Neuronal stem cell (in vitro differentiated cells): ENCODE data around the gene HCN1.

Source experiments
- DNase-seq: peaks from one replicate; pipeline ENCODE4 v3.0.0-alpha.2; 2013; ENCODE audit warnings: low spot score
- H2AFZ ChIP-seq: one replicate; pipeline ENCODE4 v1.6.1; 2013; ENCODE audit warnings: mild to moderate bottlenecking, low read length, inconsistent platforms
- H2AK5ac ChIP-seq: 2 replicates; pipeline ENCODE4 v1.6.1; 2013; ENCODE audit warnings: low read depth, mild to moderate bottlenecking, inconsistent platforms, low read length, moderate library complexity, mixed read lengths
- H2BK120ac ChIP-seq: 2 replicates; pipeline ENCODE4 v1.6.1; 2013; ENCODE audit warnings: low read depth, mild to moderate bottlenecking, inconsistent platforms, low read length, moderate library complexity, mixed read lengths
- H2BK12ac ChIP-seq: one replicate; pipeline ENCODE4 v1.6.1; 2013; ENCODE audit warnings: low read length, inconsistent platforms
- H2BK15ac ChIP-seq: 2 replicates; pipeline ENCODE4 v1.6.1; 2013; ENCODE audit warnings: mild to moderate bottlenecking, low read length, inconsistent platforms, mixed read lengths
- H2BK5ac ChIP-seq: one replicate; pipeline ENCODE4 v1.6.1; 2013; ENCODE audit warnings: inconsistent platforms, mild to moderate bottlenecking, low read length, moderate library complexity
- H3K14ac ChIP-seq: one replicate; pipeline ENCODE4 v1.6.1; 2013; ENCODE audit warnings: low read length, inconsistent platforms
- H3K18ac ChIP-seq: 2 replicates; pipeline ENCODE4 v1.6.1; 2013; ENCODE audit warnings: low read length, inconsistent platforms
- H3K23ac ChIP-seq: 2 replicates; pipeline ENCODE4 v1.6.1; 2013; ENCODE audit warnings: low read depth, mild to moderate bottlenecking, mixed read lengths, low read length, inconsistent platforms; ENCODE audit not compliant: poor library complexity
- H3K27ac ChIP-seq: replicated peaks from 3 replicates; pipeline ENCODE4 v1.5.1; 2013; ENCODE audit warnings: low read length, inconsistent platforms
- H3K27me3 ChIP-seq, 3 experiments: 2 replicates each; pipeline ENCODE4 v1.6.1; 2013; ENCODE audit warnings: low read length in 3 of 3, mild to moderate bottlenecking in 2 of 3, inconsistent platforms in 1 of 3, low read depth in 1 of 3, mixed read lengths in 1 of 3, moderate library complexity in 1 of 3; ENCODE audit not compliant: control insufficient read depth in 3 of 3, insufficient read depth in 3 of 3
- H3K36me3 ChIP-seq, 2 donors: replicated peaks in 1 of 2; 2 replicates each; pipeline ENCODE4 v1.6.1; 2013; ENCODE audit warnings: low read length in 2 of 2; ENCODE audit not compliant: control insufficient read depth in 2 of 2, insufficient read depth in 2 of 2
- H3K4ac ChIP-seq: 2 replicates; pipeline ENCODE4 v1.6.1; 2013; ENCODE audit warnings: inconsistent platforms, mild to moderate bottlenecking, low read length, moderate library complexity
- H3K4me1 ChIP-seq, 2 donors: 1 replicate in 1 of 2; 2 replicates in 1 of 2; pipeline ENCODE4 v1.6.1; 2013; ENCODE audit warnings: low read length in 2 of 2, low read depth in 1 of 2; ENCODE audit not compliant: control insufficient read depth in 2 of 2, insufficient read depth in 1 of 2
- H3K4me2 ChIP-seq: one replicate; pipeline ENCODE4 v1.6.1; 2013; ENCODE audit warnings: mild to moderate bottlenecking, low read length, inconsistent platforms; ENCODE audit not compliant: insufficient read depth, poor library complexity, severe bottlenecking
- H3K4me3 ChIP-seq, 2 donors: 2 replicates each; pipeline ENCODE4 v1.5.1; 2013; ENCODE audit warnings: low read length in 2 of 2, mild to moderate bottlenecking in 2 of 2, inconsistent platforms in 1 of 2, moderate library complexity in 1 of 2
- H3K79me1 ChIP-seq: one replicate; pipeline ENCODE4 v1.6.1; 2013; ENCODE audit warnings: low read depth, mild to moderate bottlenecking, inconsistent platforms, low read length, moderate library complexity
- H3K9ac ChIP-seq: one replicate; pipeline ENCODE4 v1.6.1; 2013; ENCODE audit warnings: mild to moderate bottlenecking, low read depth, low read length, inconsistent platforms; ENCODE audit not compliant: poor library complexity
- H3K9me3 ChIP-seq, 2 donors: replicated peaks in 1 of 2; 2 replicates each; pipeline versions ENCODE3 to v1.6.1; 2013; ENCODE audit warnings: low read length in 2 of 2, mild to moderate bottlenecking in 2 of 2, inconsistent platforms in 1 of 2, low read depth in 1 of 2, mixed read lengths in 1 of 2, moderate library complexity in 1 of 2; ENCODE audit not compliant: control insufficient read depth in 2 of 2, insufficient read depth in 1 of 2
- H4K8ac ChIP-seq: one replicate; pipeline ENCODE4 v1.6.1; 2013; ENCODE audit warnings: low read depth, mild to moderate bottlenecking, inconsistent platforms, low read length, moderate library complexity
- H4K91ac ChIP-seq: one replicate; pipeline ENCODE4 v1.6.1; 2013; ENCODE audit warnings: low read length, low read depth, mild to moderate bottlenecking, inconsistent platforms; ENCODE audit not compliant: poor library complexity
- WGBS, 2 donors: extraction: QIAGEN DNeasy Blood & Tissue Kit; methylation state at CpG; one replicate each; pipeline ENCODE4 v1.1.7; 2013; ENCODE audit warnings: missing lambda C conversion rate in 2 of 2, mixed read lengths in 1 of 2; ENCODE audit not compliant: insufficient read length in 2 of 2, insufficient replicate concordance in 1 of 2; ENCODE audit errors: extremely low coverage in 2 of 2; 5-methylcytosine and 5-hydroxymethylcytosine counted together

Gene HCN1

DNA sequence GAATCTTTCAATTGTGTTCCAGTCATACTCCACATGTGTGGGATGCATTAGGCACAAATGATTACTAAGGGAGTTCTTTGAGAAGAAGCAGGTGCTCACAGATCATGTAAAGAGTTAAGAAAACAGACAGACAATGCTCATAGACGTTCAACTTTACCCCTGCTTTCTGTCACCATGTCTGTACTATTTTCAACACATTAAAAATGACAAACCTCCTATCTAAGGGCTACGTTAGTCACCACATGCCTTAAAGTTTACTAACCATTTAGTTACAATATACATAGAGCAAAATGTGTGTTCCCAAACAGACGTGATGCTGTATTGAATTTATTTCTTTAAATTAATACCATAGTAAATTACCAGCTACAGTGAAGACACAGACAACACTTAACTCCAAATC is 435.9 kb downstream of the HCN1 start:
- WGBS, 2 donors, result no CpG with 5 or more reads among the region's 3 CpGs
- H2BK120ac ChIP-seq, result no peak overlapping the region
- H3K9me3 ChIP-seq, result no peaks in the 10 kb centered on the region
- no peak for DNase-seq
- H4K8ac ChIP-seq, result no peak overlapping the region
- H3K4me1 ChIP-seq, result peaks cover 0 to 2% of the 10 kb centered on the region in 2 donors
- no peak overlapping the region for H2BK12ac ChIP-seq
- no peaks in the 10 kb centered on the region for H3K79me1 ChIP-seq
- H3K9ac ChIP-seq, result no peak overlapping the region
- H3K4ac ChIP-seq, result no peak overlapping the region
- H2AFZ ChIP-seq, result peak overlapping the region; percentile 9
- no peak overlapping the region for H3K27ac ChIP-seq
- no peak overlapping the region for H3K14ac ChIP-seq
- H3K23ac ChIP-seq, result no peak overlapping the region
- no peak overlapping the region for H3K4me2 ChIP-seq
- no peak overlapping the region for H2BK5ac ChIP-seq
- H3K18ac ChIP-seq, result no peak overlapping the region
- H3K4me3 ChIP-seq, result no peak overlapping the region
- no peak overlapping the region for H4K91ac ChIP-seq
- no peaks in the 10 kb centered on the region for H3K27me3 ChIP-seq
- H2BK15ac ChIP-seq, result no peak overlapping the region
- no peaks in the 10 kb centered on the region for H3K36me3 ChIP-seq
- no peak overlapping the region for H2AK5ac ChIP-seq

DNA sequence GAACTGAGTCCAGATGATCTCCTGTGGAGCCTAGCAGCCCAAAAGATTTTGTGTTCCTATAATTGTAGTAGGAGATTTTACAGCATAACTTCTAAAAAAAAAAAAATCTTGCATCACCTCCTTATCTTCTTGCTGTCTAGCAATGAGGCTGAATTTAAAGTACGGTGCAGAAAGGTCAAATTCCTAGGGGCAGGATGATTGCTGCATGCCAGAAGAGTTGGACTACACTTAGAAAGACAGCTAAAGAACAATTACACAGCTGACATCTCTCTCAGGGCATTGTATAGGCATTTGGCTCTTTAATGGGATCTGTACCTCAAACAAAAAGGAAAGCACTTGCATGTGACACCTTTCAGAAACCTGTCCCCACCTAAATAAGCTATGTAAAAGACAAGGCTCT is 443.2 kb downstream of the HCN1 start:
- Histone ChIP-seq H3K9ac (no peak overlapping the region), H3K27me3 (no peaks in the 10 kb centered on the region), H3K36me3 (no peaks in the 10 kb centered on the region), H2BK5ac (no peak overlapping the region), H3K23ac (no peak overlapping the region), H3K9me3 (no peaks in the 10 kb centered on the region), H3K18ac (no peak overlapping the region), H2BK120ac (no peak overlapping the region), H3K4me2 (no peak overlapping the region), H4K91ac (no peak overlapping the region), H3K4me3 (no peak overlapping the region), H2BK12ac (no peak overlapping the region), H2BK15ac (no peak overlapping the region), H2AFZ (no peak overlapping the region), H2AK5ac (no peak overlapping the region), H3K4me1 (peaks cover 2 to 11% of the 10 kb centered on the region in 2 donors), H3K14ac (no peak overlapping the region), H3K27ac (peak overlapping the region; percentile 66), H3K4ac (no peak overlapping the region), H3K79me1 (no peaks in the 10 kb centered on the region), H4K8ac (no peak overlapping the region)
- WGBS, 2 donors, result no CpG with 5 or more reads among the region's 1 CpG
- peak; percentile 65 for DNase-seq

DNA sequence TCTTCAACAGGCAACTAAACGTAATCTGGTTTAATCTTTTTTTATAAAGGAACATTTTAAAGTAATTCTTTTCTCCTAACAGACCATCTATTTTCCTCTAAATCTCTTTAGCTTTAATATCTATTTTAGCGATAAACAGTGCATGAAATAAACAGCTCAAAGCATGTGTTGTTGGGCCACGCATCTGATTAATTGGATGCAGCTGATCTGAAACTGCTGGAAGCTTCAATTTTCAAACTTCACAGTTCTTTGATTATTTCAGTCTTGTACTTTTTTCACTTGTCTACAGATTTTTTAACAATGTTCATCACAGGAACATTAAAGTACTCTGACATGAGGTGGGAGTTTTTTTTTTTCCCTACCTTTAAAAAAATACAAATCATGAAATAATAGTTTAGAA is 443.6 kb downstream of the HCN1 start:
- no peak overlapping the region for H2BK12ac ChIP-seq
- H3K27me3 ChIP-seq, result no peaks in the 10 kb centered on the region
- no CpG with 5 or more reads among the region's 3 CpGs for WGBS, 2 donors
- H3K79me1 ChIP-seq, result no peaks in the 10 kb centered on the region
- no peak overlapping the region for H4K91ac ChIP-seq
- no peak overlapping the region for H2AFZ ChIP-seq
- H3K14ac ChIP-seq, result no peak overlapping the region
- no peak overlapping the region for H3K4ac ChIP-seq
- H3K27ac ChIP-seq, result peak overlapping the region; percentile 66
- no peak overlapping the region for H3K4me3 ChIP-seq
- no peak overlapping the region for H2BK5ac ChIP-seq
- H3K9ac ChIP-seq, result no peak overlapping the region
- H4K8ac ChIP-seq, result no peak overlapping the region
- no peak overlapping the region for H3K18ac ChIP-seq
- no peak overlapping the region for H2BK120ac ChIP-seq
- no peak overlapping the region for H2BK15ac ChIP-seq
- H3K23ac ChIP-seq, result no peak overlapping the region
- no peak for DNase-seq
- H3K36me3 ChIP-seq, result no peaks in the 10 kb centered on the region
- no peaks in the 10 kb centered on the region for H3K9me3 ChIP-seq
- H3K4me2 ChIP-seq, result no peak overlapping the region
- H2AK5ac ChIP-seq, result no peak overlapping the region
- H3K4me1 ChIP-seq, result peaks cover 2 to 11% of the 10 kb centered on the region in 2 donors

DNA sequence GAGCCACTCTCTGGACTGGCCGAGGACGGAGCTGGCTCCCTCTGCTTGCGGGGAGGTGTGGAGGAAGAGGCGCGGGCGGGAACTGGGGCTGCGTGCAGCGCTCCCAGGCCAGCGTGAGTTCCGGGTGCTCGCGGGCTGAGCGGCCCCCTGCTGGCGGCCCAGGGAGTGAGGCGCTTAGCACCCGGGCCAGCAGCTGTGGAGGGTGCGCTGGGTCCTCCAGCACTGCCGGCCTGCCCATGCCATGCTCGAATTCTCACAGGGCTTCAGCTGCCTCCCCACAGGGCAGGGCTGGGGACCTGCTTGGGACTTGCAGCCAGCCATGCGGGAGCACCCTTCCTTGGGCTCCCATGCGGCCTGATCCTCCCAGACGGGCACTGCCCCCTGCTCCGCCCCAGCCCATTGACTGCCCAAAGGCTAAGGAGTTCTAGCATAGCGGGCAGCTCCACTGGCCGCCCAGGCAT is 470.6 kb downstream of the HCN1 start:
- Histone ChIP-seq H3K4ac (no peak overlapping the region), H2BK15ac (no peak overlapping the region), H3K9me3 (peaks cover 0 to 3% of the 10 kb centered on the region in 2 donors), H3K4me1 (no peaks in the 10 kb centered on the region), H2BK12ac (no peak overlapping the region), H3K4me3 (no peak overlapping the region), H2AK5ac (no peak overlapping the region), H3K27me3 (no peaks in the 10 kb centered on the region), H3K23ac (no peak overlapping the region), H3K79me1 (no peaks in the 10 kb centered on the region), H3K14ac (peak overlapping the region; percentile 21), H4K8ac (no peak overlapping the region), H2BK120ac (no peak overlapping the region), H3K27ac (no peak overlapping the region), H4K91ac (no peak overlapping the region), H3K9ac (no peak overlapping the region), H3K36me3 (no peaks in the 10 kb centered on the region), H2BK5ac (no peak overlapping the region), H3K4me2 (no peak overlapping the region), H3K18ac (peak overlapping the region; percentile 57), H2AFZ (no peak overlapping the region)
- WGBS, 2 donors, result no CpG with 5 or more reads among the region's 25 CpGs
- no peak for DNase-seq
